ENCODE results near the gene KBTBD4. TPM values are rescaled to one million over a fixed set of nuclear protein-coding genes. Genes with fewer than 3 reads are reported as not detected.

KBTBD4 gene
- polyA plus RNA-seq, 1 donor from 2014 or later, result 79.5 TPM

DNA sequence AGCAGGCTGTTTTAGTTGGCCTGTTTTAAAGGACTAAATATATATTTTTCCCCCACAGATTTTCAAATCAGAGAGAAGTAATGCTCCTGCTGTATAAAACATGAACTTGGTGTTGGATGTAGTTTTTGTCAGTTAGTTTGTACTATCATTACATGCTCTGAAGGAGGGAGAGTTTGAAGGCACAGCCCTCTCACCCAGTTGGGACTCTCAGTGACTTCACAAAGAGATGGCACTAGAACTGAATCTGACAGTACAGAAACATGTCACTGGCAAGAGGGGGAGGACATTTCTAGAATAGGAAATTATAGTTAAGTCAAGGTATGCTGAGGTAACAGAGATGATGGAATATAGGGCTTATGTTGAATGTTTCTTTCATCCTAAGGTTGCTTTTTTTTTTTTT lies 36.5 kb upstream of the KBTBD4 start:
- Histone ChIP-seq H3K27ac (ENCODE audit: low read length) (no peak overlapping the region), H3K9ac (ENCODE audit: low read length) (no peak overlapping the region), H3K79me2 (replicated peaks; ENCODE audit: insufficient read depth, low read length) (no peaks in the 10 kb centered on the region), H3K27me3 (ENCODE audit: insufficient read depth, low read depth, low read length) (no peaks in the 10 kb centered on the region), H3K9me2 (ENCODE audit: insufficient read depth, low read length) (no peaks in the 10 kb centered on the region), H3F3A (ENCODE audit: insufficient read depth, low read length, poor library complexity, severe bottlenecking) (no peaks in the 10 kb centered on the region), H3K4me3 (ENCODE audit: low read length) (no peak overlapping the region), H3K9me3 (ENCODE audit: low read length) (no peaks in the 10 kb centered on the region), H3K4me2 (ENCODE audit: low read length) (no peak overlapping the region), H4K20me1 (ENCODE audit: insufficient read depth) (no peaks in the 10 kb centered on the region), H3K36me3 (ENCODE audit: insufficient read depth, low read length) (no peaks in the 10 kb centered on the region), H2AFZ (ENCODE audit: low read depth, low read length) (no peak overlapping the region)
- TF ChIP-seq POLR2AphosphoS5 (IDR thresholded peaks at IDR 0.05) (no peak), EP300 (conservative IDR thresholded peaks at IDR 0.05; ENCODE audit: poor library complexity, severe bottlenecking) (no peak), TAF1 (IDR thresholded peaks at IDR 0.05; ENCODE audit: low read depth) (no peak), SMC3 (conservative IDR thresholded peaks at IDR 0.05; ENCODE audit: poor library complexity) (no peak), MXI1 (conservative IDR thresholded peaks at IDR 0.05; ENCODE audit: poor library complexity, severe bottlenecking) (no peak), RAD21 (conservative IDR thresholded peaks at IDR 0.05) (no peak), EZH2 (IDR thresholded peaks at IDR 0.05; ENCODE audit: borderline replicate concordance, insufficient read depth, low read length, poor library complexity, severe bottlenecking) (no peak)
- TF ChIP-seq, protein P1, sequence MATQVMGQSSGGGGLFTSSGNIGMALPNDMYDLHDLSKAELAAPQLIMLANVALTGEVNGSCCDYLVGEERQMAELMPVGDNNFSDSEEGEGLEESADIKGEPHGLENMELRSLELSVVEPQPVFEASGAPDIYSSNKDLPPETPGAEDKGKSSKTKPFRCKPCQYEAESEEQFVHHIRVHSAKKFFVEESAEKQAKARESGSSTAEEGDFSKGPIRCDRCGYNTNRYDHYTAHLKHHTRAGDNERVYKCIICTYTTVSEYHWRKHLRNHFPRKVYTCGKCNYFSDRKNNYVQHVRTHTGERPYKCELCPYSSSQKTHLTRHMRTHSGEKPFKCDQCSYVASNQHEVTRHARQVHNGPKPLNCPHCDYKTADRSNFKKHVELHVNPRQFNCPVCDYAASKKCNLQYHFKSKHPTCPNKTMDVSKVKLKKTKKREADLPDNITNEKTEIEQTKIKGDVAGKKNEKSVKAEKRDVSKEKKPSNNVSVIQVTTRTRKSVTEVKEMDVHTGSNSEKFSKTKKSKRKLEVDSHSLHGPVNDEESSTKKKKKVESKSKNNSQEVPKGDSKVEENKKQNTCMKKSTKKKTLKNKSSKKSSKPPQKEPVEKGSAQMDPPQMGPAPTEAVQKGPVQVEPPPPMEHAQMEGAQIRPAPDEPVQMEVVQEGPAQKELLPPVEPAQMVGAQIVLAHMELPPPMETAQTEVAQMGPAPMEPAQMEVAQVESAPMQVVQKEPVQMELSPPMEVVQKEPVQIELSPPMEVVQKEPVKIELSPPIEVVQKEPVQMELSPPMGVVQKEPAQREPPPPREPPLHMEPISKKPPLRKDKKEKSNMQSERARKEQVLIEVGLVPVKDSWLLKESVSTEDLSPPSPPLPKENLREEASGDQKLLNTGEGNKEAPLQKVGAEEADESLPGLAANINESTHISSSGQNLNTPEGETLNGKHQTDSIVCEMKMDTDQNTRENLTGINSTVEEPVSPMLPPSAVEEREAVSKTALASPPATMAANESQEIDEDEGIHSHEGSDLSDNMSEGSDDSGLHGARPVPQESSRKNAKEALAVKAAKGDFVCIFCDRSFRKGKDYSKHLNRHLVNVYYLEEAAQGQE (IDR thresholded peaks at IDR 0.05; ENCODE audit: borderline replicate concordance), result no peak
- TF ChIP-seq, protein P2, sequence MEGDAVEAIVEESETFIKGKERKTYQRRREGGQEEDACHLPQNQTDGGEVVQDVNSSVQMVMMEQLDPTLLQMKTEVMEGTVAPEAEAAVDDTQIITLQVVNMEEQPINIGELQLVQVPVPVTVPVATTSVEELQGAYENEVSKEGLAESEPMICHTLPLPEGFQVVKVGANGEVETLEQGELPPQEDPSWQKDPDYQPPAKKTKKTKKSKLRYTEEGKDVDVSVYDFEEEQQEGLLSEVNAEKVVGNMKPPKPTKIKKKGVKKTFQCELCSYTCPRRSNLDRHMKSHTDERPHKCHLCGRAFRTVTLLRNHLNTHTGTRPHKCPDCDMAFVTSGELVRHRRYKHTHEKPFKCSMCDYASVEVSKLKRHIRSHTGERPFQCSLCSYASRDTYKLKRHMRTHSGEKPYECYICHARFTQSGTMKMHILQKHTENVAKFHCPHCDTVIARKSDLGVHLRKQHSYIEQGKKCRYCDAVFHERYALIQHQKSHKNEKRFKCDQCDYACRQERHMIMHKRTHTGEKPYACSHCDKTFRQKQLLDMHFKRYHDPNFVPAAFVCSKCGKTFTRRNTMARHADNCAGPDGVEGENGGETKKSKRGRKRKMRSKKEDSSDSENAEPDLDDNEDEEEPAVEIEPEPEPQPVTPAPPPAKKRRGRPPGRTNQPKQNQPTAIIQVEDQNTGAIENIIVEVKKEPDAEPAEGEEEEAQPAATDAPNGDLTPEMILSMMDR (IDR thresholded peaks at IDR 0.05; ENCODE audit: poor library complexity, severe bottlenecking), result no peak

- no peak overlapping the region for H3K9ac ChIP-seq (ENCODE audit: low read length)
- no peak for TF ChIP-seq RAD21 (conservative IDR thresholded peaks at IDR 0.05)
- no peaks in the 10 kb centered on the region for H3K9me3 ChIP-seq (ENCODE audit: low read length)
These were observed 32.6 kb upstream of the KBTBD4 start for GRCh38 chr11:47611348-47611794.

GRCh38 chr11:47609675-47610074 lies 30.9 kb upstream of the KBTBD4 start:
- Histone ChIP-seq H3K4me3 (ENCODE audit: low read length) (no peak overlapping the region), H4K20me1 (ENCODE audit: insufficient read depth) (no peaks in the 10 kb centered on the region), H3K27ac (ENCODE audit: low read length) (no peak overlapping the region), H3K9me3 (ENCODE audit: low read length) (no peaks in the 10 kb centered on the region), H3K9ac (ENCODE audit: low read length) (no peak overlapping the region), H3K9me2 (ENCODE audit: insufficient read depth, low read length) (no peaks in the 10 kb centered on the region), H3F3A (ENCODE audit: insufficient read depth, low read length, poor library complexity, severe bottlenecking) (no peaks in the 10 kb centered on the region), H3K4me2 (ENCODE audit: low read length) (no peak overlapping the region), H3K79me2 (replicated peaks; ENCODE audit: insufficient read depth, low read length) (no peaks in the 10 kb centered on the region), H3K27me3 (ENCODE audit: insufficient read depth, low read depth, low read length) (no peaks in the 10 kb centered on the region), H2AFZ (ENCODE audit: low read depth, low read length) (no peak overlapping the region), H3K36me3 (ENCODE audit: insufficient read depth, low read length) (no peaks in the 10 kb centered on the region)
- TF ChIP-seq RAD21 (conservative IDR thresholded peaks at IDR 0.05) (no peak), EP300 (conservative IDR thresholded peaks at IDR 0.05; ENCODE audit: poor library complexity, severe bottlenecking) (no peak), MXI1 (conservative IDR thresholded peaks at IDR 0.05; ENCODE audit: poor library complexity, severe bottlenecking) (no peak), EZH2 (IDR thresholded peaks at IDR 0.05; ENCODE audit: borderline replicate concordance, insufficient read depth, low read length, poor library complexity, severe bottlenecking) (no peak), POLR2AphosphoS5 (IDR thresholded peaks at IDR 0.05) (no peak), TAF1 (IDR thresholded peaks at IDR 0.05; ENCODE audit: low read depth) (no peak), SMC3 (conservative IDR thresholded peaks at IDR 0.05; ENCODE audit: poor library complexity) (no peak)
- TF ChIP-seq, protein P1 (IDR thresholded peaks at IDR 0.05; ENCODE audit: borderline replicate concordance), result no peak
- TF ChIP-seq, protein P2 (IDR thresholded peaks at IDR 0.05; ENCODE audit: poor library complexity, severe bottlenecking), result no peak

More at GRCh38 chr11:47611348-47611794, 32.6 kb upstream of the KBTBD4 start:
- Histone ChIP-seq H4K20me1 (ENCODE audit: insufficient read depth) (no peaks in the 10 kb centered on the region), H3K79me2 (replicated peaks; ENCODE audit: insufficient read depth, low read length) (no peaks in the 10 kb centered on the region), H3K4me2 (ENCODE audit: low read length) (no peak overlapping the region), H3K36me3 (ENCODE audit: insufficient read depth, low read length) (no peaks in the 10 kb centered on the region), H2AFZ (ENCODE audit: low read depth, low read length) (no peak overlapping the region), H3K27me3 (ENCODE audit: insufficient read depth, low read depth, low read length) (no peaks in the 10 kb centered on the region), H3K9me2 (ENCODE audit: insufficient read depth, low read length) (no peaks in the 10 kb centered on the region), H3K27ac (ENCODE audit: low read length) (no peak overlapping the region), H3K4me3 (ENCODE audit: low read length) (no peak overlapping the region), H3F3A (ENCODE audit: insufficient read depth, low read length, poor library complexity, severe bottlenecking) (no peaks in the 10 kb centered on the region)
